Stimulated activated CD4-positive, alpha-beta T cell treated with anti-CD3 and anti-CD28 coated beads, Interleukin-4, amount 100 ng/mL, for 1 hour (primary cell): ENCODE measurements around the gene THOC7.

ENCODE experiments used
- DNase-seq: peaks from one replicate; pipeline ENCODE4 v3.0.0-alpha.2; 2020

THOC7 gene

DNA sequence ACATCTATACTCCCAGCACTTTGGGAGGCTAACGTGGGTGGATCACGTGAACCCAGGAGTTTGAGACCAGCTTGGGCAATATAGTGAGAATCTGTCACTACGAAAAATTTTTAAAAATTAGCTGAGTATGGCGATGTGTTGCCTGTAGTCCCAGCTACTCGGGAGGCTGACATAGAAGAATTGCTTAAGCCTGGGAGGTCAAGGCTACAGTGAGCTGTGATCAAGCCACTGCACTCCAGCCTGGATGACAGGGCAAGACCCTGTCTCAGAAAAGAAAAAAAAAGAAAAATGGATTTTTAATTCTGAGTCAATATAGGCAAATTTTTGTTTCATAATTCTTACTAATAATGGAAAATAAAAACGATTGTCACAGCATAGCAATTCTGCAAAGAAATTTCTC is 31.2 kb downstream of the THOC7 start:
- no peak for DNase-seq

DNA sequence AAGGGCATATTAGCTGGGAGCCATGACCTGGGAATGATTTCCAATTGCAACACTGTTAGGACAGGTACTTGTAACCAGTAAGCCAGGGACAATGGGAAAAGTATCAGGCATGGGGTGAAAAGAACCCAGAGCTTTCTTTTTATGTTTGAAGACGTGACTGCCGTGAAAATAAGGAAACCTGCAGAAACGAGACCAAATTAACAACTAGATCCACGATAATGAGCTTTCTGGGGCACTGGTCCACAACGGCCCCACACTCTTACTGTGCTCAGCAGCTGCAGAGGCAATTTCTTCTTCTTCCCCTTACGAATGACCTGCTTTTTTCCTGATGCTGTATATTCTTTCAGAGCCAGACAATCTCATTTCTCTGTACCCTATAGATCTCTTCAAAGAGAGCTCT is 33.1 kb downstream of the THOC7 start:
- DNase-seq, result no peak

DNA sequence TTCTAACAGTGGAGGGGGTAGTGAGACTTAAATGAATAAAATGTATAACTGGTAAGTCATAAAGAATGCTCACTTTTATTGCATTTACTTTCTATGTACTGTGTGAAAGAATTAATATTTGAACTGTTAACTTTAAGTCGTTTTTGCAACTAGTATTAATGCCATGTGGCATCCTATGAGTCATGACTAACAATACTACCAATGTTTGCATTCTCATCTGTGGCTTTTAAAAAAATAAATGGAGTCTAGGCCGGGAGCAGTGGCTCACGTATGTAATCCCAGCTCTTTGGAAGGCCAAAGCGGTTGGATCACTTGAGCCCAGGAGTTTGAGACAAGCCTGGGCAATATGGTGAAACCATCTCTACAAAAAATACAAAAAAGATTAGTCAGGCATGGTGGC is 39.3 kb downstream of the THOC7 start:
- no peak for DNase-seq

DNA sequence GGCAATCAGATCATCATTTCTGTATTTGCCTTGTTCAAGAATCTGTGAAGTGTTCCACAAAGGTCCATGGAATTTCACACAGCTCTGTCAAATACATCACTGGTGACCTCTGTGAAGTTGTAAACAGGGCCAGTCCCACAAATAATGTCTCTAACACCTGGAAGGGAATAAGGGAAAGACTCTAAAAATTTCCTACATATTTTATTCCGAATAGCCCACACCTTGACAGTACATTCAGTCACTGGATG is 44.5 kb downstream of the THOC7 start, which contains the start of gene C3orf49:
C3orf49 (plus strand) TSS at position 149 of the 248 bp plus-strand sequence. CDS start 173 bp downstream, outside the sequence.
- no peak for DNase-seq

DNA sequence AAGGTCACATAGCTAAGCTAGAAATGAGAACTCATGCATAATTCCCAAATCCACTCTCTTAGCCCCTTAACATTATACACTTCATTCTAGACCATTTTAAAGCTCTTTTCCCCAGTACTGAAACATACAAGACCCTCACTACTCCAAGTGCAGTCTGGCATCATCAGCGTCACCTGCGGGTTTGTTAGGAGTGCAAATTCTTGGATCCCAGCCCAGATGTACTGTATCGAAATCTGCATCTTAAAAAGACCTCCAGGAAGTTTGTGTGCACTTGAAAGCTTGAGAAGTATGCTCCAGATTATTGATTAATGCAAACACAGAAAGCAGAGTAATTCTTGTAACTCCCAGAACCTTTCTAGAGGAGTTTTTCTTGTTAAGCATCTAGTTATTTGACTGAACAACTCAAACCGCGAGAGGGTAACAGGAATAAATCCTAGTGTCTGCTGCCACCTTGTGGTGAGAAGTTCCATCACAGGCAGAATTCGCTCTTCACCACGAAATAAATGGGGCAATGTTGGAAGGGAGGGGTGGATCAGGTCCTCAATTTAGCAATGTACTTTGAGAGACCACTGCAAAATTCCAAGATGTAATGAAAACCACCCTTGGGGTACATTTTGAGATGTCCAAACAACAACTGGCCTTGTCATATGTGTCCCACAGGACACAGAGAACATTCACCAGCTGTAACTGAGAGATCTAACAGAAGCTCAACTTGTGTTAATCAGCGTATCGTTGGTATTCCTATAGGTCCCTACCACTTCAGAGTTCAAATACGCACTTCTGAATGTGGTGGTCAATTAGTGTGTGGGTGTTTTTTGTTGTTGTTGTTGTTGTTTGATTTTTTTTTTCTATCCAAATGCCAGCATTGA is 45.1 kb downstream of the THOC7 start:
- DNase-seq, result peak; percentile 49

- DNase-seq, result no peak
These were observed 46.4 kb downstream of the THOC7 start for GRCh38 chr3:63817225-63817624.

- no peak for DNase-seq
These were observed 49.4 kb downstream of the THOC7 start for GRCh38 chr3:63814237-63814636.

DNA sequence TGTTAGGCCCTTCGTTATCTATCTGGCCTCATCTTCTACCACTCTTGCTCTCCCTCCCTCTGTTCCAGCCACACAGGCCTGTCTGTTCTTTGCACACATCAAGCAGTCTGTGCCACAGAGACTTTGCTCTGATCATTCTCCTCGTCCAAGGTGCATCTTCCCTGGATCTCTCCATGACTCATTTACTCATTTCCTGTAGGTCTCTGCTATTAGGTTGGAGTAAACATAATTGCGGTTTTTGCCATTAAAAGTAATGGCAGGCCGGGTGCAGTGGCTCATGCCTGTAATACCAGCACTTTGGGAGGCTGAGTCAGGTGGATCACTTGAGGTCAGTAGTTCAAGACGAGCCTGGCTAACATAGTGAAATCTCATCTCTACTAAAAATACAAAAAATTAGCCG is 54.0 kb downstream of the THOC7 start:
- DNase-seq, result no peak

- no peak for DNase-seq
These were observed 55.0 kb downstream of the THOC7 start for GRCh38 chr3:63808633-63809032.

DNA sequence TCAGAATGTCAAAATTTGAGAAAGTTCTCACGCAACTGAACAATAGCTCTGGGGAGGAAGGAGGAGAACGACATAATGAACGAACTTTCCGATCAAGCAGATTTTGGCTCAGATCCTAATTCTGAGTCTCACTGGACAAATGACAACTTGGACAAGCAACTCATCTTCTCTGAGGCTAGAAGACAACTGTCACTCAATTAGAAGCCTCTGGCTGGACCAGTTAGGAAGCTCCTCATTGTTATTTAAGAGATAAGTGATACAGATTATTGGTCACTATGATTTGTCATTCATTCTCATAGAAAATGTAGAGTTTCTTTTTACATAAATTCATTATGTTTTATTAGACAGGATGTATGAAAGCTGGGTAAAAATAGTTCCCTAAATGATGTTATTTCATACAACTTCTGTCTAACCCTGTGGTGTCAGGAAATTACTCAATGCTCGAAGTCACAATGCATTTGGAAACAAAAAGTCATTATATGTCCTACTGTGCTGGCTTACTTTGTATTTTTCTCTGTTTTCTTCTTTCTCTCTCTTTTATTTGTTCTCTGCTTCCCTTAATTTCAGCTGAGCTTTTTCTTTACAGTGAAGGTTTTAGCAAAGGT is 55.5 kb downstream of the THOC7 start:
- no peak for DNase-seq

DNA sequence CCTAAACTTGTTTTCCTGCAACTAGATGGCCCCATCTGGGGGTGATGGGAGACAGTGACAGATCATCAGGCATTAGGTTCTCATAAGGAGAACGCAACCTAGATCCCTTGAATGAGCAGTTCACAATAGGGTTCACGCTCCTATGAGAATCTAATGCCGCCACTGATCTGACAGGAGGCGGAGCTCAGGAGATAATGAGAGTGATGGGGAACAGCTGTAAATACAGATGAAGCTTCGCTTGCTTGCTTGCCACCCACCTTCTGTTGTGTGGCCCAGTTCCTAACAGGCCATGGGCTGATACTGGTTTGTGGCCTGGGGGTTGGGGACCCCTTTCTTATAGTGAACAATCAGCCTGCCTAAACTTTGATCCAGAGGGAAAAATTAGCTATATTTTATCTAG is 59.7 kb downstream of the THOC7 start:
- no peak for DNase-seq

- DNase-seq, result no peak
These were observed 63.5 kb downstream of the THOC7 start for GRCh38 chr3:63800097-63800496.

DNA sequence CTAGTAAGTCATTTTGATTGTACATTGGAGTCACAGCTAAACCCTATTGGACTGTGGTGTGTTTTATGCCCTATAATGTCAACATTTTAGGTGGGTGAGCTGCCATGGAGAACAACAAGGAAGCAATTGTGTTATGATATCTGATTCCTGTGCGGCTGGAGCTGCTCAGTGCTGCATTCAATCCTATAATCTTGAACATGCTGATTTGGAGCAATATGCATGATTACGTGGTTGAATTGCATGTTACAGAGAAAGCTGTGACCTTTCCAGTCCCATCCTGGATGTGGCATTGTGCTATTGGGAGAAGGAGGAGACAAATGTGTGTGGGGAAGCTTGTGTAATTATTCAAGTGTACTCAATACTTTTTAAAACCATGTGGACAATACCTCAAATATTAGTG is 64.7 kb downstream of the THOC7 start:
- no peak for DNase-seq

GRCh38 chr3:63798544-63798943 is 65.1 kb downstream of the THOC7 start:
- no peak for DNase-seq

- DNase-seq, result no peak
These were observed 68.2 kb downstream of the THOC7 start for GRCh38 chr3:63795438-63795837.

GRCh38 chr3:63791974-63792373 is 71.6 kb downstream of the THOC7 start:
- no peak for DNase-seq
